GM19193 (cell line): ENCODE measurements around the gene TSPAN33.

ENCODE experiments used
- POLR2A ChIP-seq: IDR thresholded peaks from 4 replicates; pipeline ENCODE4 v1.6.1; 2011; ENCODE audit not compliant: insufficient read depth, insufficient read length; ENCODE audit errors: extremely low read depth

Gene TSPAN33

DNA sequence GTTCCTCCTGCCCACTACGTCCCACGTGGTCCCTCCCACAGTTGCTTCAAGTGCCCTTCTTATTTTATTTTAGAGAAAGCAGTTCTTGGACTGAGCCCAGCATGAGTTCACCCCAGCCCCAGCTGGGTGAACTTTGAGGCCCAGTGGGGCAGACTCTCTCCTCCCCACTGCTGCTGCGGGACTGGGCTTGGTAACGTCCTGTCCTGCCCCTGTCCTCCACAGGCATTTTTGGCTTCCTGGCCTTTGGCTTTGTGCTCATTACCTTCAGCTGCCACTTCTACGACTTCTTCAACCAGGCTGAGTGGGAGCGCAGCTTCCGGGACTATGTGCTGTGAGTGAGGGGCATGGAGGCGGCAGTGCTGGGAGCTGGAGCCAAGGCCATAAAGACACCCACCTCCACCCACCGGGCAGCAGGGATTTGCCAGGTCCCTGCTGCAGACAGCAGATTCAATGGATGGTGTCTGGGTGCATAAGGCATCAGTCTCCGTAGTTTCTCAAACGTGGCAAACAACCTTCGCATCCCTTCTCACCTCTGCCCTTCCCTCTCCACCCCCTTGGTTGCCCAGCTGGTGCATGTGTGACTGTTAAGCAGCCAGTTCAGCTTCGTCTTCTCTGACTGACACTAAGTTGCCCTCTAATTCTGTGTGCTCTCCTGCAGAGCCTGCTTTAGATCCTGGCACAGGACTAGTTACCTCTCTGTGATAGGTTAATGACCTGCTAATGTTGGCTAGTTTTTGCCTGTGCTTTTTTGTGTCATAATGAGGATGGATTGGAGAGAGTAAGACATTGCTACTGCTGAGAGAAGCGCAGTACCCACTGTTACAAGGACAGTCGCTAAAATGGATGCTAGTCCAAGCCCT lies 64.8 kb downstream of the TSPAN33 start:
- TF ChIP-seq POLR2A = no peak

- no peak for TF ChIP-seq POLR2A
Measured at GRCh38 chr7:129210256-129210988, 65.9 kb downstream of the TSPAN33 start.

DNA sequence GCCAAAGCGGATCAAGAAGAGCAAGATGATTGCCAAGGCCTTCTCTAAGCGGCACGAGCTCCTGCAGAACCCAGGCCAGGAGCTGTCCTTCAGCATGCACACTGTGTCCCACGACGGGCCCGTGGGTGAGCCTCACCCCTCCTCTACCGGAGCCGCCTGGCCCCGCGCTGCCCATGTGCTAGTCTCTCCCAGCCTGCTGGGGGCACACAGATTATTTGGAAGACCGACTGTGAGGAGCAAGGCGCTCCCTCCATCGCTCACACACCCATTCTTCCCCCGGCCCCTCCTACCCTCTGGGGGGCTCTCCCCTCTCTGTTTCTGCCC lies 66.4 kb downstream of the TSPAN33 start:
- no peak for TF ChIP-seq POLR2A

DNA sequence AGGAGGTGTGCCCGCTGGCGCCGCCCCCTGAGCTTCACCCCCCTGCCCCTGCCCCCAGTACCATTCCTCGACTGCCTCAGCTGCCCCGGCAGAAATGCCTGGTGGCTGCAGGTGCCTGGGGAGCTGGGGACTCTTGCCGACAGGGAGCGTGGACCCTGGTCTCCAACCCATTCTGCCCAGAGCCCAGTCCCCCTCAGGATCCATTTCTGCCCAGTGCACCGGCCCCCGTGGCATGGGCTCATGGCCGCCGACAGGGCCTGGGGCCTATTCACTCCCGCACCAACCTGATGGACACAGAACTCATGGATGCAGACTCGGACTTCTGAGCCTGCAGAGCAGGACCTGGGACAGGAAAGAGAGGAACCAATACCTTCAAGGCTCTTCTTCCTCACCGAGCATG lies 67.6 kb downstream of the TSPAN33 start:
- TF ChIP-seq POLR2A = no peak

DNA sequence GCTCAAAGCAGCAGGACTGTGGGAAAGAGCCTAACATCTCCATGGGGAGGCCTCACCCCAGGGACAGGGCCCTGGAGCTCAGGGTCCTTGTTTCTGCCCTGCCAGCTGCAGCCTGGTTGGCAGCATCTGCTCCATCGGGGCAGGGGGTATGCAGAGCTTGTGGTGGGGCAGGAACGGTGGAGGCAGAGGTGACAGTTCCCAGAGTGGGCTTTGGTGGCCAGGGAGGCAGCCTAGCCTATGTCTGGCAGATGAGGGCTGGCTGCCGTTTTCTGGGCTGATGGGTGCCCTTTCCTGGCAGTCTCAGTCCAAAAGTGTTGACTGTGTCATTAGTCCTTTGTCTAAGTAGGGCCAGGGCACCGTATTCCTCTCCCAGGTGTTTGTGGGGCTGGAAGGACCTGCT lies 68.1 kb downstream of the TSPAN33 start:
- TF ChIP-seq POLR2A = no peak

- no peak for TF ChIP-seq POLR2A
Measured at GRCh38 chr7:129213828-129214227, 69.3 kb downstream of the TSPAN33 start.

DNA sequence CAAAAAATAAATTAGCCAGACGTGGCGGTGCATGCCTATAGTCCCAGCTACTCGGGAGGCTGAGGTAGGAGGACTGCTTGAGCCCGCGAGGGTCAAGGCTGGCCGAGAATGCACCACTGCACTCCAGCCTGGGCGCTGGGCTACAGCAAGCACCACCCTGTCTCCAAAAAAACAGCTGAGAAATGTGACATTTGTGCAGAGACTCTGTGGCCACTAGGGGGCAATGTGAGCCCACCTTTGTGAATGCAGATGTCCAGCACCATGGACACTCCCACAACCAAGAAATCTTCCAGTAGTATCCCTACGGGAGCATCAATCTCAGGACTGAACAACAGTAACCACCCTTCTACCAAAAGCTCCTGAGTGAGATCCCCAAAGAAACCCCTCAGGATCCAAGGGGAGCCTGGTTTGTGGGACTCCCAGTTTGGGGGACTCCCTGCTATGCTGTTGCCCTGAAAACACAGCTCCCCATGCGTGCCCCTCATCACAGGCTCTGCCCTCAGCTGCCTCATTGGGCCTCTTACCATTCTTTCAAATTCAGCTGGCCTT lies 74.1 kb downstream of the TSPAN33 start:
- no peak for TF ChIP-seq POLR2A
